ENCODE data around the gene P4HB.

Gene P4HB

DNA sequence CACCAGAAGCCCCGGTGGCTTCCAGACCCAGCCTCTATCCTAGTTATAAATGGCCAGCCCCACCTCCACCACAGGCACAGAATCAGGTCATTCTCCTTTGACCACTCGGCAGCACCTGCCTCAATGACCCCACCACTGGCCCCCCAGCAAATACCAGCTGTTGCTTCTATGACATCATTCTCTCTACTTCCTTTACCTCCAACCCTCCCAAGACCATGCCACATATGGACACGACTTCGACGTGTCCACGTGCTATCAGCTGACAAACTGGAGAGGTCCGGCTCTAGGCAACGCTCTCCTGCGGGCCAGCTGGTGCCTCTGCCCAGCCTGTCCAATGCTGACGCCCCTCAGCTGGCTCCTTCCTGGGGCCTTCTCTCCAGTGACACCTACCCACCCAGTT is 25.1 kb upstream of the P4HB start:
- TF ChIP-seq, protein P1, sequence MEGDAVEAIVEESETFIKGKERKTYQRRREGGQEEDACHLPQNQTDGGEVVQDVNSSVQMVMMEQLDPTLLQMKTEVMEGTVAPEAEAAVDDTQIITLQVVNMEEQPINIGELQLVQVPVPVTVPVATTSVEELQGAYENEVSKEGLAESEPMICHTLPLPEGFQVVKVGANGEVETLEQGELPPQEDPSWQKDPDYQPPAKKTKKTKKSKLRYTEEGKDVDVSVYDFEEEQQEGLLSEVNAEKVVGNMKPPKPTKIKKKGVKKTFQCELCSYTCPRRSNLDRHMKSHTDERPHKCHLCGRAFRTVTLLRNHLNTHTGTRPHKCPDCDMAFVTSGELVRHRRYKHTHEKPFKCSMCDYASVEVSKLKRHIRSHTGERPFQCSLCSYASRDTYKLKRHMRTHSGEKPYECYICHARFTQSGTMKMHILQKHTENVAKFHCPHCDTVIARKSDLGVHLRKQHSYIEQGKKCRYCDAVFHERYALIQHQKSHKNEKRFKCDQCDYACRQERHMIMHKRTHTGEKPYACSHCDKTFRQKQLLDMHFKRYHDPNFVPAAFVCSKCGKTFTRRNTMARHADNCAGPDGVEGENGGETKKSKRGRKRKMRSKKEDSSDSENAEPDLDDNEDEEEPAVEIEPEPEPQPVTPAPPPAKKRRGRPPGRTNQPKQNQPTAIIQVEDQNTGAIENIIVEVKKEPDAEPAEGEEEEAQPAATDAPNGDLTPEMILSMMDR (IDR thresholded peaks at IDR 0.05; ENCODE audit: low read length, missing control alignments), result no peak
- DNase-seq (ENCODE audit: low read depth), result no peak
- no peak overlapping the region for H3K4me3 ChIP-seq (replicated peaks; ENCODE audit: low read depth, low read length)

DNA sequence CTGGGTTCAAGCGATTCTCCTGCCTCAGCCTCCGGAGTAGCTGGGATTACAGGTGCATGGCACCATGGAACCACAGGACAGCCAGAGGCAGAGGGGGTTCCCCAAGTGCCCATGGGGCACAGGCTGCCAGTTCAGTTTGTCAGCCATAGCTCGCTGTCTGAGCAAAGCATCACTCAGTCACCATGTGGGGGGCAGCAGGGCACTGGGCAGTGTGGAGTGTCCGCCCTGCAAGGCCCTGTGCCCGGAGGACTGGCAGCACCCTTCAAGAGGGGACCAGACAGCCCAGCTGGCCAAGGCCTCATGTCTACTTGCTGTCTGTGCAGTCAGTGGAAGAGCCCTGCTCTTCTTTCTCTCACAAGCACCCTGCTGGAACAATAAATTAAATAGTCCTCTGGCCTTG is 24.6 kb upstream of the P4HB start:
- TF ChIP-seq, protein P1 (IDR thresholded peaks at IDR 0.05; ENCODE audit: low read length, missing control alignments), result no peak
- no peak overlapping the region for H3K4me3 ChIP-seq (replicated peaks; ENCODE audit: low read depth, low read length)
- no peak for DNase-seq (ENCODE audit: low read depth)

DNA sequence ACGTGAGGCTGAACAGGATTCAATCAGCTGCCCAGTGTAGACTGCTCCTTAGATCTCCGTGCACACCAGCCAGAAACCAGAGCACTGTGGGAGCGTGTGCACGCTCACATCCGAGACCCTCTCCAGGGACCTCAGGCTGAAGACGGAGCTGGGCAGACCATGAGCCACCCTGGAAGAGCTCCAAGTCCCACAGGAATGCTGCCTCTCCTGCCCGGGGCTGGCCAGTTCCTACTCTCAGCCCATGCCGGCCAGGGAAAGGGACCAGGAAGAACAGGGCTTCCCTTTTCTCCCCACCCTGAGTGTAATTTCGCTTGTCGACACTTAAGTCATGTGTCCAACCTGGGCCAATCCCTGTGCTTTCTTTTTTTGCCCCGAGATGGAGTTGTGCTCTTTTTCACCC is 24.2 kb upstream of the P4HB start:
- no peak overlapping the region for H3K4me3 ChIP-seq (replicated peaks; ENCODE audit: low read depth, low read length)
- TF ChIP-seq, protein P1 (IDR thresholded peaks at IDR 0.05; ENCODE audit: low read length, missing control alignments), result no peak

DNA sequence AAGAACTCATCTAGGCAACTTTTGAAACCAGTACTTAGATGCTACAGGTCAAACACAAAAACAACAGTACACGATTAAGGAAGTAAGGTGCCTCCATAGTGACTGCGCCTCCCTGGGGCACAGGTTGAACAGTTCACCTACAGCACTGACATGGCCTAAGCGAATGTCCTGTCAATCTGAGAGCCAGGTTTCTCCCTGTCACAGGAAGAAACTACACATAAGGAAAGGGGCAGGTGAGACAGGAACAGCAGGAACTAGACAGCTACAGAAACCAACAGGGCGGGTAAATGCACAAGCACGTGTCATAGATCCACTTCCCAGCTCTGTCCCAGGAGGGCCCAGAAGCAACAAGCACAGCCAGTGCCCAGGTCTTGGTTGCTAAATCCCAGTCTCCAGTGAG is 18.8 kb upstream of the P4HB start:
- TF ChIP-seq, protein P1 (IDR thresholded peaks at IDR 0.05; ENCODE audit: low read length, missing control alignments), result no peak
- no peak for DNase-seq (ENCODE audit: low read depth)
- H3K4me3 ChIP-seq (replicated peaks; ENCODE audit: low read depth, low read length), result no peak overlapping the region

More for the DNA sequence above, 24.2 kb upstream of the P4HB start:
- DNase-seq (ENCODE audit: low read depth), result no peak

DNA sequence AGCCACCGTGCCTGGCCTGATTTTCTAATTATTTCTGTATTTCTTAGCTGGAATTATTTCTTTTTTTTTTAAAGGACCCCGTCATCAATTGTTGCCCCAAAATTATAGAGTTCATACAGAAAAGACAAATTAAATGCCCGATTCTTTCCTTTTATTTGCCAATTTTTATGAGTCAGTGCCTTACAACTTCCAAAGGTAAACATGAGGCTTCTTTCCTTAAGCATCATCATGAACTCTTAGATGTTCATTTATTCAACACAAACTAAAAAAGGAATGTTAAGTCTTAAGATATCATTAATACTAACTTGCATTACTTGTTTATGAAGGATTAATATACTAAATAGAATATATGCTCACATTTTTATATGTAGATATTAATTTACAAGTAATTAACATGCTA is 18.0 kb upstream of the P4HB start:
- H3K4me3 ChIP-seq (replicated peaks; ENCODE audit: low read depth, low read length), result no peak overlapping the region
- TF ChIP-seq, protein P1 (IDR thresholded peaks at IDR 0.05; ENCODE audit: low read length, missing control alignments), result no peak
- DNase-seq (ENCODE audit: low read depth), result no peak

DNA sequence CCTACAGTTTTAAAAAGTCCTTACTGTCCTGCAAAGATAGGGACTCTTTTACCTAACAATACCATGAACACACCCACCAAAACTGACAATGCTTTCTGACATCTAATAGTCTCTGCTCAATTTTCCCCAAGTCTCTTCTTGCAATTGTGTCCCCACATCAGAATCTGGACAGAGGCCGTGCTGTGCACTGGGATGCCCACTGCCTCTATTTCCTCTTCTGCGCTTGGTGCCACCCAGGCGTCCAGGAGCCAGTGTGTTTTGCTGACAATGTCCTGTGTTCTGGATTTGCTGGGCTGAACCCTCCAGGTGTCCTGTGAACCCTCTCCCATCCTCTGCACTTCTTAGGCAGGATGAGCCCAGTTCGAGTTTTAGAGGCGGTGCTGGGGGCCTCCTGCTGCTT is 17.2 kb upstream of the P4HB start:
- TF ChIP-seq, protein P1 (IDR thresholded peaks at IDR 0.05; ENCODE audit: low read length, missing control alignments), result no peak
- no peak overlapping the region for H3K4me3 ChIP-seq (replicated peaks; ENCODE audit: low read depth, low read length)

DNA sequence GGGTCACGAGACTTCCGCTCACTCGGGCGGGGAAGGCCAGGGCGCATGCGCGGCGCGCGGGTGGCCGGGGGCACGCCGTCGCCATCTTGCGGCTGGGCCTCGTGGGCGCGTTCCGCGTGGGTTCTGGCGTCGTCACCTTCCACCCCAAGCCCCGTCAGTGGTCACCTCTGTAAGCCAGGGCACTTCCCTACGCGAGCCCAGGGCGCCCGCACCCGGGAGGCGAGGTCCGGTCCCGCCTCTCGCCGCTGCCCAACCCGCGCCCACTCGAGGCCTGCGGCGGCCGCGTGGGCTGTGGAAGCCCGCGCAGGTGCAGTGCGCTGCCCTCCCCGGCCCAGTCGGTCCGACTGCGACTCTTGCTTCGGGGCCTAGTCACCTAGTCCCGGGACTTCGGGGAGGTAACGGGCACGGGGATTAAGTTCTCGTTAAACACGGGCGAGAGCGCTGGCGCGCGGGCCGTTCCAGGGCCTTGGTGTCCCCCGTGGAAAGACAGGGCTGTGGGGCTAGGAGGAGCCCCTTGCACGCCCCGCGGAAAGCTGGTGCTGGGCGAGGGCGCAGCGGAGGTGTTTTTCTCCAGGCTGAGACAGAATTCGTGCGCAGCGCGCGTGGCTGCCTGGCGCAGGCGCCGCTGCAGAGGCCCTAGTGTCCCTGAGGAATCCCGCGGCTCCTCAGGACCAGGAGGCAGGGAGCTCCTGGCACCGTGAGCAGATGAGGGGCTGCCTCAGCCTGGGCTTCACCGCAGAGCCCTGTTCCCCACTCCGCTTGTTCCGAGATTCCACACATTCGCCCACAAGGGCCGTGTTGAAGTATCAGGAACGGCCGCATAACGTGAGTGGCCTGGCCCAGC is 11.3 kb upstream of the P4HB start:
- H3K4me3 ChIP-seq (replicated peaks; ENCODE audit: low read depth, low read length), result peak overlapping the region; percentile 86
- TF ChIP-seq, protein P1 (IDR thresholded peaks at IDR 0.05; ENCODE audit: low read length, missing control alignments), result no peak
- DNase-seq (ENCODE audit: low read depth), result peak; percentile 90

More for the DNA sequence above, 17.2 kb upstream of the P4HB start:
- no peak for DNase-seq (ENCODE audit: low read depth)
